ENCODE measurements around the gene SIVA1. TPM values are rescaled to one million over a fixed set of nuclear protein-coding genes. Genes with fewer than 3 reads are reported as not detected.

SIVA1 gene
- total and polyA plus RNA-seq, 2 of the 4 experiments (the other 2 are of a cell fraction): 166 to 184 TPM

GRCh38 chr14:104800771-104801519 lies 48.0 kb downstream of the SIVA1 start, which contains the start of gene ZBTB42:
Gene ZBTB42 (plus strand): TSS chr14:104801101. CDS start chr14:104801198, 97 bp downstream.
- peak within 1 kb of the TSS; percentile 89 for H2AFZ ChIP-seq (replicated peaks; ENCODE audit: low read length, poor library complexity)
- peak within 1 kb of the TSS; percentile 85 to 99; a peak in 3 of 4 replicates for H4K8ac ChIP-seq (ENCODE audit: low read depth in 2 of 2, low read length in 2 of 2)
- H3K14ac ChIP-seq (replicated peaks; ENCODE audit: low read depth, low read length): peak within 1 kb of the TSS; percentile 81
- H2BK20ac ChIP-seq (ENCODE audit: low read depth, low read length): no peak within 1 kb of the TSS
- 3% methylated on average over 91 of the region's 105 CpGs; no CpG with 5 or more reads in 1 of the 2 experiments for WGBS, 2 experiments (ENCODE audit: extremely low coverage in 2 of 2, insufficient read length in 1 of 2)
- peak within 1 kb of the TSS; percentile 87 for H2AK9ac ChIP-seq (replicated peaks; ENCODE audit: low read depth, low read length, poor library complexity)
- peak within 1 kb of the TSS; percentile 76 for H2AK5ac ChIP-seq (ENCODE audit: low read depth, low read length)
- H3K9ac ChIP-seq (ENCODE audit: low read depth, low read length): peak within 1 kb of the TSS; percentile 41
- peaks cover 4% of the 10 kb centered on the region; the same call in 1 of the 2 replicates for H4K20me1 ChIP-seq (ENCODE audit: insufficient read depth, low read length)
- no peak within 1 kb of the TSS for H2BK5ac ChIP-seq (ENCODE audit: low read depth, low read length, poor library complexity, severe bottlenecking)
- H3K36me3 ChIP-seq (ENCODE audit: control insufficient read depth, insufficient read depth, low read length): no peaks in the 10 kb centered on the region
- H3K27ac ChIP-seq (ENCODE audit: insufficient read depth, low read length): peak within 1 kb of the TSS; percentile 23
- no peaks in the 10 kb centered on the region for H3K9me3 ChIP-seq (ENCODE audit: control insufficient read depth, insufficient read depth, low read length)
- peak within 1 kb of the TSS; percentile 82 for H4K91ac ChIP-seq (ENCODE audit: insufficient read depth, low read depth, low read length)
- DNase-seq (peak; percentile 48), ATAC-seq (ENCODE audit: low read depth) (peak; percentile 18; the same call in 1 of the 2 replicates)
- peak within 1 kb of the TSS; percentile 59 for H4K5ac ChIP-seq (ENCODE audit: low read depth, low read length)
- no TSS peak for BruUV-seq (replicated peaks)
- H3K9me1 ChIP-seq (ENCODE audit: insufficient read depth, low read length): peaks cover 15% of the 10 kb centered on the region
- dilution Hi-C loops (cut with HindIII; ENCODE audit: low sequenced_read_pairs, unreplicated experiment): no loop called here
- peak within 1 kb of the TSS; percentile 73 for H3K4me2 ChIP-seq (ENCODE audit: low read depth, low read length)
- intact Hi-C loops (cut with micrococcal nuclease): no loop called here
- ChIA-PET CTCF (interaction anchor here (0.5 to 0.9 kb wide), 2 partner anchors 25 to 26 kb away, joined by 3 read pairs; no protein-coding TSS in a partner anchor), POLR2A (ENCODE audit: unreplicated experiment) (no interaction called here)
- H2BK15ac ChIP-seq (ENCODE audit: low read depth, low read length): no peak within 1 kb of the TSS; the same call in 2 of the 3 replicates
- in situ Hi-C loops (cut with MboI; ENCODE audit: low sequenced_read_pairs): no loop called here
- H3K79me1 ChIP-seq (ENCODE audit: low read depth in 1 of 2, low read length in 2 of 2): peaks cover 0 to 14% of the 10 kb centered on the region in 2 experiments; a peak in 1 of 4 replicates
- peak within 1 kb of the TSS; percentile 61 for H3K4me3 ChIP-seq (ENCODE audit: insufficient read depth, low read depth, low read length)
- H3K4ac ChIP-seq (ENCODE audit: low read depth, low read length): peak within 1 kb of the TSS; percentile 84
- no peaks in the 10 kb centered on the region for H3K27me3 ChIP-seq (ENCODE audit: control insufficient read depth, insufficient read depth, low read length)
- peak within 1 kb of the TSS; percentile 47; the same call in 1 of the 2 replicates for H3K56ac ChIP-seq (ENCODE audit: extremely low read depth, insufficient read depth, low read length)
- peak within 1 kb of the TSS; percentile 3 for H3K23ac ChIP-seq (ENCODE audit: low read depth, low read length)
- no peak for TF ChIP-seq CHD1 (IDR thresholded peaks at IDR 0.05; ENCODE audit: low read depth, low read length)
- TF ChIP-seq CTCF (conservative IDR thresholded peaks at IDR 0.05; ENCODE audit: low read depth, low read length): no peak
- no peak for TF ChIP-seq BHLHE40 (IDR thresholded peaks at IDR 0.05; ENCODE audit: low read depth, low read length)
- TF ChIP-seq USF2 (IDR thresholded peaks at IDR 0.05; ENCODE audit: low read depth, low read length): no peak
- TF ChIP-seq RAD21 (IDR thresholded peaks at IDR 0.05; ENCODE audit: low read length): no peak
- TF ChIP-seq ELK1 (IDR thresholded peaks at IDR 0.05; ENCODE audit: borderline replicate concordance, low read depth, low read length): no peak
- TF ChIP-seq FOS (IDR thresholded peaks at IDR 0.05; ENCODE audit: low read depth, low read length): no peak
- no peak for TF ChIP-seq SMC3 (IDR thresholded peaks at IDR 0.05; ENCODE audit: low read depth, low read length)
- no peak for TF ChIP-seq MXI1 (IDR thresholded peaks at IDR 0.05; ENCODE audit: borderline replicate concordance, low read depth, low read length)
- TF ChIP-seq RFX5 (IDR thresholded peaks at IDR 0.05; ENCODE audit: low read depth, low read length): no peak
- TF ChIP-seq RCOR1 (IDR thresholded peaks at IDR 0.05; ENCODE audit: insufficient replicate concordance, low read length): no peak
- TF ChIP-seq MAZ (IDR thresholded peaks at IDR 0.05; ENCODE audit: borderline replicate concordance, low read depth, low read length): no peak
- TF ChIP-seq POLR2A (IDR thresholded peaks at IDR 0.05; ENCODE audit: low read depth, low read length): no peak
- H2BK120ac ChIP-seq (ENCODE audit: low read depth, low read length): peak within 1 kb of the TSS; percentile 46; the same call in 1 of the 2 replicates
- peaks cover 26% of the 10 kb centered on the region for H3K4me1 ChIP-seq (ENCODE audit: control insufficient read depth, insufficient read depth, low read length)
- H3K18ac ChIP-seq (ENCODE audit: low read depth, low read length): peak within 1 kb of the TSS; percentile 29; the same call in 1 of the 2 replicates
